HepG2 (cell line): ENCODE results near the gene ADH4. TPM values are rescaled to one million over a fixed set of nuclear protein-coding genes. Genes with fewer than 3 reads are reported as not detected.

ENCODE experiments used
- AKNA ChIP-seq: sonication (generic); formaldehyde crosslinking; IDR thresholded peaks from 2 replicates; pipeline ENCODE4 v1.4.0; 2020; ENCODE audit warnings: missing genetic modification reagents, borderline replicate concordance
- ASH2L ChIP-seq: fragments of 300-600, 200-600 bp; sonication (generic); IDR thresholded peaks from 2 replicates; pipeline ENCODE4 v1.7.0; 2017; ENCODE audit warnings: low read depth, mild to moderate bottlenecking, moderate library complexity, mixed read lengths, low read length; ENCODE audit not compliant: insufficient read length
- CHCHD3 ChIP-seq: sonication (generic); formaldehyde crosslinking; IDR thresholded peaks from 2 replicates; pipeline ENCODE4 v1.8.0; 2022; ENCODE audit warnings: mild to moderate bottlenecking, missing genetic modification reagents, moderate library complexity
- ELF3 ChIP-seq: IDR thresholded peaks from 2 replicates; pipeline ENCODE4 v1.6.1; 2016; ENCODE audit warnings: missing genetic modification reagents, missing compliant biosample characterization
- KDM6A ChIP-seq: IDR thresholded peaks from 2 replicates; pipeline ENCODE4 v1.6.1; 2016; ENCODE audit warnings: low read depth
- NFAT5 ChIP-seq: sonication (generic); formaldehyde crosslinking; IDR thresholded peaks from 2 replicates; pipeline ENCODE4 v1.4.0; 2020; ENCODE audit warnings: missing genetic modification reagents
- TAF1 ChIP-seq: sonication (generic); formaldehyde crosslinking; IDR thresholded peaks from 2 replicates; pipeline ENCODE4 v1.4.0; 2020; ENCODE audit warnings: missing genetic modification reagents
- ZC3H13 ChIP-seq: sonication (generic); formaldehyde crosslinking; IDR thresholded peaks from 2 replicates; pipeline ENCODE4 v1.8.1; 2023; ENCODE audit warnings: mild to moderate bottlenecking, missing genetic modification reagents, moderate library complexity
- ZGPAT ChIP-seq: IDR thresholded peaks from 2 replicates; pipeline ENCODE4 v1.6.1; 2016; ENCODE audit warnings: mild to moderate bottlenecking
- ZNF138 ChIP-seq: sonication (generic); formaldehyde crosslinking; IDR thresholded peaks from 2 replicates; pipeline ENCODE4 v1.5.0; 2020; ENCODE audit warnings: mild to moderate bottlenecking, low read depth, missing genetic modification reagents
- ZNF329 ChIP-seq: sonication (generic); formaldehyde crosslinking; IDR thresholded peaks from 2 replicates; pipeline ENCODE4 v1.9.0; 2021; ENCODE audit warnings: low read depth, mild to moderate bottlenecking, missing genetic modification reagents
- ZNF33B ChIP-seq: sonication (generic); formaldehyde crosslinking; IDR thresholded peaks from 2 replicates; pipeline ENCODE4 v1.5.1; 2020; ENCODE audit warnings: mild to moderate bottlenecking, missing genetic modification reagents
- ZNF414 ChIP-seq: sonication (generic); formaldehyde crosslinking; IDR thresholded peaks from 2 replicates; pipeline ENCODE4 v1.5.0; 2020; ENCODE audit warnings: missing genetic modification reagents
- ZNF430 ChIP-seq: sonication (generic); formaldehyde crosslinking; IDR thresholded peaks from 2 replicates; pipeline ENCODE4 v1.9.0; 2021; ENCODE audit warnings: mild to moderate bottlenecking, missing genetic modification reagents
- ZNF552 ChIP-seq: sonication (generic); formaldehyde crosslinking; IDR thresholded peaks from 2 replicates; pipeline ENCODE4 v1.9.0; 2022; ENCODE audit warnings: missing genetic modification reagents, mild to moderate bottlenecking, borderline replicate concordance
- ZNF652 ChIP-seq: IDR thresholded peaks from 2 replicates; pipeline ENCODE4 v1.6.1; 2016; ENCODE audit warnings: low read depth, borderline replicate concordance
- polyA plus RNA-seq, 8 experiments: library from polyadenylated mRNA; depleted of rRNA in 3 of 8; stranded (reverse) in 7 of 8; unstranded in 1 of 8; fragments of >200 nt; fragmentation: Illumina TruSeq in 4 of 8; extraction: Trizol in 4 of 8; gene quantifications; 2 replicates each; pipeline versions ENCODE4 v1.2.1 to v1.2.3, GENCODE V29; 2011 to 2016; ENCODE audit warnings: low read depth in 4 of 8, missing spikeins in 1 of 8, mixed read lengths in 1 of 8; ENCODE audit not compliant: insufficient read depth in 1 of 8
- total RNA-seq, 5 experiments: library from RNA; depleted of rRNA; stranded (reverse); fragments of >200 nt; fragmentation: Illumina TruSeq; extraction: Trizol; gene quantifications; 2 replicates each; pipeline ENCODE4 v1.2.3, GENCODE V29; 2016; ENCODE audit warnings: low read depth in 1 of 5

The ADH4 gene
- total and polyA plus RNA-seq, 2 of the 13 experiments (the other 11 are each of a cell fraction or from before 2014, with no cell fraction given): 24.3 to 31.1 TPM

GRCh38 chr4:99144070-99144469, at the start of gene ADH4 (continued):
- no peak for TF ChIP-seq NFAT5 (CRISPR knock-in tag)
- TF ChIP-seq CHCHD3 (CRISPR knock-in tag): no peak
- no peak for TF ChIP-seq ZNF138 (CRISPR knock-in tag)
- peak; percentile 71 for TF ChIP-seq ELF3 (CRISPR knock-in tag)
- no peak; the same call in 1 of the 2 replicates for TF ChIP-seq KDM6A (CRISPR knock-in tag)
- 0 out of 2 replicates have a peak, but pooled peaks have one; percentile 27 for TF ChIP-seq ZGPAT (CRISPR knock-in tag)
- TF ChIP-seq ASH2L: peak; percentile 34
- no peak for TF ChIP-seq ZNF430
- TF ChIP-seq ZNF33B: no peak
- TF ChIP-seq ZC3H13 (CRISPR knock-in tag): no peak
- no peak for TF ChIP-seq AKNA (CRISPR knock-in tag)
- no peak for TF ChIP-seq ZNF414 (CRISPR knock-in tag)
- TF ChIP-seq TAF1: no peak
- TF ChIP-seq ZNF329 (CRISPR knock-in tag): no peak
- no peak for TF ChIP-seq ZNF652 (CRISPR knock-in tag)
- no peak for TF ChIP-seq ZNF552 (CRISPR knock-in tag)
